K562 (cell line): Measurements from ENCODE around the gene SOAT2. TPM values are rescaled to one million over a fixed set of nuclear protein-coding genes. Genes with fewer than 3 reads are reported as not detected.

Experiments
- BCOR ChIP-seq: fragments of 450-650 bp; IDR thresholded peaks from 2 replicates; pipeline ENCODE4 v1.6.1; 2016
- CC2D1A ChIP-seq: fragments of 450-650 bp; IDR thresholded peaks from 2 replicates; pipeline ENCODE4 v1.6.1; 2017; ENCODE audit warnings: mild to moderate bottlenecking
- CXXC5 ChIP-seq: fragments of 250-450 bp; sonication (Bioruptor Pico); IDR thresholded peaks from 2 replicates; pipeline ENCODE4 v1.8.0; 2022; ENCODE audit warnings: inconsistent platforms, mild to moderate bottlenecking, moderate library complexity
- E2F6 ChIP-seq, 2 experiments: IDR thresholded peaks; 2 replicates each; pipeline ENCODE4 v1.6.1; 2011; ENCODE audit warnings: borderline replicate concordance in 1 of 2, control low read depth in 1 of 2, low read depth in 1 of 2, low read length in 1 of 2, mild to moderate bottlenecking in 1 of 2, mixed read lengths in 1 of 2, moderate library complexity in 1 of 2; ENCODE audit not compliant: insufficient read depth in 1 of 2, insufficient read length in 1 of 2, poor library complexity in 1 of 2, severe bottlenecking in 1 of 2; ENCODE audit errors: extremely low read depth in 1 of 2
- EP300 ChIP-seq: IDR thresholded peaks from 2 replicates; pipeline ENCODE4 v1.6.1; 2012; ENCODE audit warnings: low read length, improper control_type of control experiment
- ERF ChIP-seq: fragments of 450-650 bp; formaldehyde crosslinking; IDR thresholded peaks from 2 replicates; pipeline ENCODE4 v1.4.0; 2020; ENCODE audit warnings: mild to moderate bottlenecking, mixed read lengths
- FOXK2 ChIP-seq, 2 experiments: fragments of 450-650 bp; IDR thresholded peaks in 1 of 2; conservative IDR thresholded peaks in 1 of 2; 2 replicates each; pipeline ENCODE4 v1.6.1; 2016; ENCODE audit warnings: low read depth in 2 of 2, mild to moderate bottlenecking in 1 of 2
- NKRF ChIP-seq: fragments of 450-650 bp; IDR thresholded peaks from 2 replicates; pipeline ENCODE4 v1.6.1; 2016; ENCODE audit warnings: borderline replicate concordance
- PHF8 ChIP-seq: fragments of 200-600 bp; sonication (generic); IDR thresholded peaks from 2 replicates; pipeline ENCODE4 v1.6.1; 2012; ENCODE audit warnings: mixed run types, mild to moderate bottlenecking, inconsistent platforms, low read length, moderate library complexity, borderline replicate concordance
- RB1 ChIP-seq: fragments of 450-650 bp; IDR thresholded peaks from 2 replicates; pipeline ENCODE4 v1.6.1; 2017; ENCODE audit warnings: low read depth, mild to moderate bottlenecking
- SIN3B ChIP-seq: fragments of 450-650 bp; IDR thresholded peaks from 2 replicates; pipeline ENCODE4 v1.6.1; 2017; ENCODE audit warnings: low read depth, mild to moderate bottlenecking, moderate library complexity
- SP1 ChIP-seq: sonication (generic); formaldehyde crosslinking; IDR thresholded peaks from 2 replicates; pipeline ENCODE4 v1.8.1; 2022; ENCODE audit warnings: mild to moderate bottlenecking, missing genetic modification reagents
- TARDBP ChIP-seq: fragments of 450-650 bp; IDR thresholded peaks from 2 replicates; pipeline ENCODE4 v1.6.1; 2016
- UBTF ChIP-seq, 2 experiments: IDR thresholded peaks; 2 replicates each; pipeline ENCODE4 v1.6.1; 2012; ENCODE audit warnings: improper control_type of control experiment in 2 of 2, low read depth in 2 of 2, low read length in 2 of 2, borderline replicate concordance in 1 of 2
- ZFP91 ChIP-seq: sonication (generic); formaldehyde crosslinking; IDR thresholded peaks from 2 replicates; pipeline ENCODE4 v1.8.0; 2022; ENCODE audit warnings: mild to moderate bottlenecking, missing genetic modification reagents
- ZHX1 ChIP-seq: fragments of 150-350 bp; conservative IDR thresholded peaks from 2 replicates; pipeline ENCODE4 v1.6.1; 2014; ENCODE audit warnings: low read length
- ZNF212 ChIP-seq: fragments of 450-650 bp; formaldehyde crosslinking; IDR thresholded peaks from 2 replicates; pipeline ENCODE4 v1.4.0; 2020; ENCODE audit warnings: mild to moderate bottlenecking
- polyA plus RNA-seq, 8 experiments: library from polyadenylated mRNA; depleted of rRNA in 4 of 8; stranded (reverse) in 5 of 8; unstranded in 3 of 8; fragments of >200 nt; fragmentation: Nextera tagmentation in 2 of 8; fragmentation: Illumina TruSeq in 1 of 8; extraction: Ambion mirVana in 2 of 8; extraction: Trizol in 1 of 8; gene quantifications; 2 replicates each; pipeline versions ENCODE4 v1.2.1 to v1.2.3, GENCODE V29; 2011 to 2014; ENCODE audit warnings: inconsistent platforms in 1 of 8, missing spikeins in 1 of 8
- total RNA-seq, 7 experiments: library from RNA; depleted of rRNA in 6 of 7; stranded (reverse); fragments of >200 nt in 6 of 7; fragmentation: Illumina TruSeq in 2 of 7; extraction: Trizol in 2 of 7; gene quantifications; 2 replicates each; pipeline versions ENCODE4 v1.2.1 to v1.2.3, GENCODE V29; 2011 to 2021; ENCODE audit warnings: low replicate concordance in 1 of 7

SOAT2 gene
- total and polyA plus RNA-seq, 9 of the 15 experiments (the other 6 are each of a cell fraction or from before 2014, with no cell fraction given), result 0.04 TPM; not detected in 8

GRCh38 chr12:53159195-53159839 is 56.0 kb downstream of the SOAT2 start (continued):
- peak in 1 of 2 experiments; percentile 42 for TF ChIP-seq E2F6 (IDR thresholded peaks at IDR 0.05; ENCODE audit: borderline replicate concordance in 1 of 2, extremely low read depth in 1 of 2, insufficient read depth in 1 of 2, insufficient read length in 1 of 2, low read depth in 1 of 2, low read length in 1 of 2, poor library complexity in 1 of 2, severe bottlenecking in 1 of 2)
- TF ChIP-seq NKRF, result 0 out of 2 replicates have a peak, but pooled peaks have one; percentile 29
- TF ChIP-seq ZNF212 (CRISPR knock-in tag), result no peak
- TF ChIP-seq SIN3B, result 0 out of 2 replicates have a peak, but pooled peaks have one; percentile 9
- TF ChIP-seq ZFP91 (CRISPR knock-in tag), result peak; percentile 55; the same call in 1 of the 2 replicates
- TF ChIP-seq ZHX1, result peak; percentile 87; the same call in 1 of the 2 replicates
- TF ChIP-seq CXXC5 (CRISPR knock-in tag), result peak; percentile 42
- peak; percentile 32; the same call in 1 of the 2 replicates for TF ChIP-seq PHF8
- TF ChIP-seq EP300, result peak; percentile 56; the same call in 1 of the 2 replicates
- TF ChIP-seq FOXK2 (conservative IDR thresholded peaks at IDR 0.05 in 1 of 2, IDR thresholded peaks at IDR 0.05 in 1 of 2; ENCODE audit: low read depth in 2 of 2), result peak; percentile 34 to 60; a peak in 2 of 4 replicates
- TF ChIP-seq TARDBP, result peak; percentile 60; the same call in 1 of the 2 replicates
- 0 out of 2 replicates have a peak, but pooled peaks have one; percentile 43 for TF ChIP-seq BCOR
- TF ChIP-seq RB1, result peak; percentile 80; the same call in 1 of the 2 replicates
- TF ChIP-seq CC2D1A, result peak; percentile 91
- TF ChIP-seq SP1 (CRISPR knock-in tag), result peak; percentile 61; the same call in 1 of the 2 replicates
- TF ChIP-seq ERF (CRISPR knock-in tag), result no peak
- TF ChIP-seq UBTF (IDR thresholded peaks at IDR 0.05; ENCODE audit: borderline replicate concordance in 1 of 2, low read depth in 2 of 2, low read length in 2 of 2), result 0 out of 4 replicates have a peak, but pooled peaks of 1 of the 2 experiments have one; percentile 24
